HG02852 (cell line): ENCODE data around the gene PHAF1.

Experiments used
- ATAC-seq: cut with Tn5 transposase; IDR thresholded peaks from one replicate; pipeline ENCODE4 v1.9.1; 2021; ENCODE audit warnings: mild to moderate bottlenecking, moderate library complexity; ENCODE audit not compliant: unreplicated experiment

PHAF1 gene

GRCh38 chr16:67162506-67163163 is 52.9 kb downstream of the PHAF1 start:
- no peak for ATAC-seq

DNA sequence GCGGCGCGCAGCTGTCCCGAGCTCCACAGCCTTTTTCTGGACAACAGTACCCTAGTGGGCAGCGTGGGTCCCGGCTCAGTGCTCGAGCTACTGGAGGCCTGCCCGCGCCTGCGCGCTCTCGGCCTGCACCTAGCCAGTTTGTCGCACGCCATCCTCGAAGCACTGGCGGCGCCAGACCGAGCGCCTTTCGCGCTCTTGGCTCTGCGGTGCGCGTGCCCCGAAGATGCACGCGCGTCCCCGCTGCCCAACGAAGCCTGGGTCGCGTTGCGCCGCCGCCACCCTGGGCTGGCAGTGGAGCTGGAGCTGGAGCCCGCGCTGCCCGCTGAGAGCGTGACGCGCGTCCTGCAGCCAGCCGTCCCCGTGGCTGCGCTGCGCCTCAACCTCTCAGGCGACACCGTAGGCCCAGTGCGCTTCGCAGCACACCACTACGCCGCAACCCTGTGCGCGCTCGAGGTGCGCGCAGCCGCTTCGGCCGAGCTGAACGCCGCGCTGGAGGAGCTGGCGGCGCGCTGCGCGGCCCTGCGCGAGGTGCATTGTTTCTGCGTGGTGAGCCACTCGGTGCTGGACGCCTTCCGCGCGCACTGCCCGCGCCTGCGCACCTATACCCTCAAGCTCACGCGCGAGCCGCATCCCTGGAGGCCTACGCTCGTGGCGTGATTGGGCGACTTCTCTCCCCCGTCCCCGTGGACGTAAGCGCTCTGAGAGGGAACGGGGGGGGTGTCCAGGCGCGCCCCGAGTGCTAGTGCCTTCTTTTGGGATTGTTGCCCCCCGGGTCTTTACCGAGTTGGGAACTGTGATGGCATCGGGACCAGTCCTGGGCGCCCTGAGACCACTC is 53.6 kb downstream of the PHAF1 start:
- ATAC-seq: no peak

GRCh38 chr16:67163999-67164558 is 54.3 kb downstream of the PHAF1 start:
- no peak for ATAC-seq

DNA sequence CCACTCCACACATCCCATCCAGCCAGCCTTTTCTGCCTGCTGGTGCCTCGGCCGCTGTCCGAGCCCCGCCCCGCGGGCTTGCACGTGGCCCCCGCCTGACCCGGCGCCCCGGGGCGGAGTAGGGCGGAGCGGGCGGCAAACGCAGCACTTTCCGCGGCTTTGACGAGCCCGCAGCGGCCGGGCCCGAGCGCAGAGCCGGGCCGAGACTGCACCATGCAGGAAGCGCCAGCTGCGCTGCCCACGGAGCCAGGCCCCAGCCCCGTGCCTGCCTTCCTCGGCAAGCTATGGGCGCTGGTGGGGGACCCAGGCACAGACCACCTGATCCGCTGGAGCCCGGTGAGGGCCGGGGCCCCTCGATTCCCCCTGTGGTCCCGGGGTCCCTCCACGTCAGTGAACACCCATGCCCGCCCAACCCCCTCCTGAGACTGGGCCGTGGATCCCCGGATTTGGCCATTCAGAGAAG is 54.9 kb downstream of the PHAF1 start, which contains the start of gene HSF4:
Gene HSF4 (plus strand): TSS at position 147 of the 463 bp plus-strand sequence. CDS start 67 bp downstream, at position 214.
- ATAC-seq: no peak

DNA sequence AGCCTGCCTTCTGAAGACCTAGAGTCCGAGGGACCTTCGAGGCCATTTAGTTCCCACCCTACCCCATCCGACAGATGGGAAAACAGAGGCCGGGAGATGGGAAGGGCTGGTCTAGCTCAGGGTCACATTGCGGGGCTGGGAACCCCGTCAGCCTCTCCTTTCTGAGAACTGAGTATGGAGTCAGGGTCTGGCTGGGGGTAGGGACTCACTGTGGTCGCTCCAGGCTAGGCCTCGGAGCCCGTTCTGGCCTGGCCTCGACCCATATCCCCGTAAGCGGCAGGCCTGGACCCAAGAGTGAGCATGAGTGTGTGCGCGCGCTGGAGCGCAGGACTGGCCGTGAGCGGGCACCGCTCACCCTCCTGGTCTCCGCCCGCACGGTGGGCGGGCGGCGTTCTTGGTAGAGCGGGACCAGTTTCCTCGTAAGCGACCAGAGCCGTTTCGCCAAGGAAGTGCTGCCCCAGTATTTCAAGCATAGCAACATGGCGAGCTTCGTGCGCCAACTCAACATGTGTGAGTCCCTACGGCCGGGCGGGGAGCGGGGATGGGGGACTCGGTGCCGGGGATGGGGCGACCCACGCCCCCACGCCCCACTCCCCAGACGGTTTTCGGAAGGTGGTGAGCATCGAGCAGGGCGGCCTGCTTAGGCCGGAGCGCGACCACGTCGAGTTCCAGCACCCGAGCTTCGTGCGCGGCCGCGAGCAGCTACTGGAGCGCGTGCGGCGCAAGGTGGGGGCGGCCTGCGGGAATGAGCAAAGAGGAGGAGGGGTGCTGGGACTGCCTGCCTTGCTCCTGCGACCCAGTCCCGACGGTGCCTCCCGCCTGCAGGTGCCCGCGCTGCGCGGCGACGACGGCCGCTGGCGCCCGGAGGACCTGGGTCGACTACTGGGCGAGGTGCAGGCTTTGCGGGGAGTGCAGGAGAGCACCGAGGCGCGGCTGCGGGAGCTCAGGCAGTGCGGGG is 55.7 kb downstream of the PHAF1 start:
- no peak for ATAC-seq

DNA sequence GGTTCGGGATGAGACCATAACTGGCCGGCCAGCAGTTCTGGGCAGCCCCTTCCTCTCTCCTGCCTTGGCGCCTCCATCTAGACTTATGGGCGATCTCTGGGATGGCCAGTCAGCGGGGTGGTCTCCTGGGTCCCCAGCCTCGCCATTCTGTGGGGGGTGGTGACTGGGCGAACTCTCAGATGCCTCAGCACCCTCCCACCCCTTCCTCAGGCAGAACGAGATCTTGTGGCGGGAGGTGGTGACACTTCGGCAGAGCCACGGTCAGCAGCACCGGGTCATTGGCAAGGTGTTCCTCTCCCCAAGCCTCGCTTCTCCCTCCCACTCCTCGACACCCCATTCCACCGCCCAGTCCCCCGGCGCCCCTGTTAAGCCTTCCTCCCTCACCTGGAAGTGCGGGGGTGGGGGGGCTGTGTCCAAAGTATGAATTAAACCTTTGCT is 56.4 kb downstream of the PHAF1 start:
- ATAC-seq: no peak

DNA sequence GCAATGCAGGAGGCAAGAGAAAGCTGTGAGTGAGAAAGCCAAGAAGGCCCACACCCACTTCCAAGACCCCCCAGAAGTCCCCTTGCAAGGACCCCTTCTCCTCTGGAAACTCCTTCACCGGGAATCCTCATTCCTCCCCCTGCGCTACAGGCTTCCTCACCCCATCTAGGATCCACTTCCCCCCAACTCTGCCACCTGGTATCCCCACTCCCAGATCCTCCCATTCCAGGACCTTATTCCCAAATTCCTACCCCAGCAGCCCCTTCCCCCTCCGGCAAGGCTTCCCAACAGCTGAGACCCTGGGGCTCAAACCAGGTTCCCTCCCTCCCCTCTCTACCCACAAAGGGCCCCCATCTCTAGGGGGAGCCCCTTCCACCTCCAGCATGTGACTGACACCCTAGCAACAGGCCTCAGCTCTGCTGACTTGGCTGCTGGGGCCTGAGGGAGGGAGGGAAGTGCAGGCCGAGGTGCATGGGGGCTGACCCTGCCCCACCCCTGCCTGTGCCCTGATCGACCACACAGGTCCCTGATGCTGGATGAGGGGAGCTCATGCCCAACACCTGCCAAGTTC is 56.9 kb downstream of the PHAF1 start:
- no peak for ATAC-seq

GRCh38 chr16:67167588-67167987 is 57.8 kb downstream of the PHAF1 start:
- ATAC-seq: no peak

- no peak for ATAC-seq
Measured at GRCh38 chr16:67169011-67169451, 59.3 kb downstream of the PHAF1 start.

DNA sequence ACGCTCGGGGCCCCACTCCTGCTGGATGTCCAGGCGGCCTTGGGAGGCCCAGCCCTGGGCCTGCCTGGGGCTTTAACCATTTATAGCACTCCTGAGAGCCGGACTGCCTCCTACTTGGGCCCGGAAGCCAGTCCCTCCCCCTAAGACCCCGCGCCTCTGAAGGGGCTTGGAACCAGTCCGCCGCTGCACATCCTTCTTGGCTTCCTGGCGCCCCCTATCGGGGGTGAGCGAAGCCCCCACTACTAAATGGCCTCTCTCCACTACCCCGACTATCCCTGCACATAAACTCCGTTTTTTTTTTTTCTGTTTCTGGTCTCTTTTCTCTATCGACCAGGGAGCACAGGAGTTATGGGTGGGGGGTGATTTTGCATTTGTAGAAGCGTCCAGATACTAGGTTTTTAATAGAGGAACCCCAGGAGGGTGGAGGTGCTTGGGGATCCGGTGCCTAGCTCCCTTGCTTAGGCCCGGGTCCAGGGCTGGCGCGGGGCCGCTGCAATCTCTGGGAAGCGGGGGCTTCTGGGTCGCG is 60.0 kb downstream of the PHAF1 start:
- no peak for ATAC-seq

- ATAC-seq: peak; percentile 38
Measured at GRCh38 chr16:67170168-67170948, 60.6 kb downstream of the PHAF1 start, which contains the start of gene NOL3. TSS of gene NOL3 (plus strand) at chr16:67170538.

DNA sequence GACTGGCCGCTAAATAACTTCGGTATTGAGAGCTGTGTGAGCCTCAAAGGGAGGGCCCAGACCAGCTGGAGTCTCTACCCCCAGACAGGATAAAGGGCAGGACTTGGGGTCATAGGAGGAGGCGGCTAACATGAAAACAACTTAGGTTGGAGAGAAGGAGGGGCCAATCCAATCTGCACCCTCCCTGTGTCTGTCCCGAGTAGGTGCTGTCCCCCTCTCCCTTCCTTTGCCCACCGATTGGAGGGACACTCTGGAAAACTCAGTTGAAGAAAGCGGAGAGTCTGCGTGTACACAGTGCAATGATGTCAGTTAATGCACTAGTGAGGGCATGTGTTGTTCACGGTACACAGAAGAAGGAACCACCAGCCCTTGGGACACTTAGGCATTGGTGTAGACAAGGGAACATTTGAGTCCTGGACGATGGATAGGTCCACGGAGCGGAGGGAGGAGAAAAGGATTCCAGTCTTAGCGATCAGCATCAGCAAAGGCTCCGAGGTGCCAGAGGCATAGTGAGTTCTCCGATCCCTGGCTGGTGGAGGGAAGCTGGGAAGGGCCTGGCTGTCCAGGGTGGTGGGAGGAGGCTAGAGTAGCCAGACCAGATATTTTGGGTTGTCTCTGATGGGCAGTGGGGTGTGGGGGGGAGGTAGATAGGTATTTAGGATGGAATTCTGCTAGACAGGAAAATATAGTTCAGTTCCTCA is 61.4 kb downstream of the PHAF1 start:
- ATAC-seq: no peak

DNA sequence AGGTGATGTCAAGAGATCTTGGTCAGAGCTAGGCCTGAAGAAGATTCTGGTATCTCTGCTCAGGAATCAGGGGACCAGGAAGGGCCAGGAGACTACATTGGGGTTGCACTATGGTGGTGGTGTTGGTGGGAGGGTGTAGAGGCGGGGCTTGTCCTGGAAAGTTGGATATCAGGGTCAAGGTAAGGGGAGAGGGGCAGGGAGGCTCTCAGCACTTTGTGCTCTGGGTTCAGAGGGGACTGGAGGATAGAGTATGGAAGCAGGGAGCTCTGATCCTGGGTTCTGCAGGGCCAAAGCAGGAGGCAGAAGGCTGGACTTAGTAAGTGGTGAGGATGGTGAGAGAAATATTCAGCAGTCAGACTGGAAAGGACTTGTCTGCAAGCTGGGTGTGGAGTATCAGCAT is 63.6 kb downstream of the PHAF1 start:
- no peak for ATAC-seq

DNA sequence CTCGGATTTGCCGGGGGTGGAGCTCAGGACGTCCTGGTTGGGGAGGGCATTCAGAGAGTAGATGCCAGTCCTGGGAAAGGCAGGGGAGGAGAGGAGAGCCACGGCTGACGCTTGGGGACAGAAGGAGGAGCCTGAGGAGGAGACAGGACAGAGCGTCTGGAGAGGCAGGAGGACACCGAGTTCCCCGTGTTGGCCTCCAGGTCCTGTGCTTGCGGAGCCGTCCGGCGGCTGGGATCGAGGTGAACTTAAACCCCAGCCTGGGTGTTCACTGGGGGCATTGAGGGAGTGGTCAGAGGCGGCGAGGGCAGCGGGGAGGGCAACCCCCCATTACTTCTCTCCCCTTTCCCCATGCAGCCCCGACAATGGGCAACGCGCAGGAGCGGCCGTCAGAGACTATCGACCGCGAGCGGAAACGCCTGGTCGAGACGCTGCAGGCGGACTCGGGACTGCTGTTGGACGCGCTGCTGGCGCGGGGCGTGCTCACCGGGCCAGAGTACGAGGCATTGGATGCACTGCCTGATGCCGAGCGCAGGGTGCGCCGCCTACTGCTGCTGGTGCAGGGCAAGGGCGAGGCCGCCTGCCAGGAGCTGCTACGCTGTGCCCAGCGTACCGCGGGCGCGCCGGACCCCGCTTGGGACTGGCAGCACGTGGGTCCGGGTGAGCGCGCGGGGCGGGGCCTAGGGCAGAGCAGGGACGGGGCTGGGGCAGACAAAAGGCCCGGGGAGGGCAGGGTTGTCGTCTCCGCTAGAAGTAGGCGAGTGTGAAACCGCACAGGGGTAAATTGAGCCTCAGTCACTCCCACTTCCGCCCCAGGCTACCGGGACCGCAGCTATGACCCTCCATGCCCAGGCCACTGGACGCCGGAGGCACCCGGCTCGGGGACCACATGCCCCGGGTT is 64.3 kb downstream of the PHAF1 start:
- ATAC-seq: peak; percentile 46

- ATAC-seq: no peak
Measured at GRCh38 chr16:67174706-67175231, 65.0 kb downstream of the PHAF1 start.

DNA sequence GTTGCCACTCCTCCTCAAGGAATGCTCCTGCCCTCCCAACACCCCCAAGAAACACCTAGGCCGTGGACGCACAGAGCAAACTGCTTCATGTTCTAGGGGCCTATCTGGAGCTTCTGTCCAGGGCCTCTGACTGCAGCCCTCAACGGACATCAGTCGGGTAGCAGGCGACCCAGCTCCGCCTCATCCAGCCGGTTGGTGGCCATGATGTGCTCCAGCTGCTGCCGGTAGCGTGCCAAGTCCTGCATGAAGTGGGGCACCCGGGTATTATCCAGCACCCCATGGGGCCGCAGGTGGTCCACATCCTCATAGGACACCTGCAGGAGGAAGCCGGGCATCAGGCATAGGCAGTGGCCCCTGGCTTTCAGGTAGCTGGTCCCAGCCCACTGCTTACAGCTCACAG is 66.9 kb downstream of the PHAF1 start:
- ATAC-seq: no peak
